Bone marrow (tissue), 2 donors: ENCODE results near the gene DUSP22.
"Not testable (repeated sequence)": the region's sequence is repeated elsewhere in the genome, so short reads cannot be mapped to it uniquely, and the experiment has no call there.

Experiments
- DNase-seq, 2 donors: peaks; one replicate each; lab custom pipeline; 2025; lab: John Stamatoyannopoulos, UW

Gene DUSP22

DNA sequence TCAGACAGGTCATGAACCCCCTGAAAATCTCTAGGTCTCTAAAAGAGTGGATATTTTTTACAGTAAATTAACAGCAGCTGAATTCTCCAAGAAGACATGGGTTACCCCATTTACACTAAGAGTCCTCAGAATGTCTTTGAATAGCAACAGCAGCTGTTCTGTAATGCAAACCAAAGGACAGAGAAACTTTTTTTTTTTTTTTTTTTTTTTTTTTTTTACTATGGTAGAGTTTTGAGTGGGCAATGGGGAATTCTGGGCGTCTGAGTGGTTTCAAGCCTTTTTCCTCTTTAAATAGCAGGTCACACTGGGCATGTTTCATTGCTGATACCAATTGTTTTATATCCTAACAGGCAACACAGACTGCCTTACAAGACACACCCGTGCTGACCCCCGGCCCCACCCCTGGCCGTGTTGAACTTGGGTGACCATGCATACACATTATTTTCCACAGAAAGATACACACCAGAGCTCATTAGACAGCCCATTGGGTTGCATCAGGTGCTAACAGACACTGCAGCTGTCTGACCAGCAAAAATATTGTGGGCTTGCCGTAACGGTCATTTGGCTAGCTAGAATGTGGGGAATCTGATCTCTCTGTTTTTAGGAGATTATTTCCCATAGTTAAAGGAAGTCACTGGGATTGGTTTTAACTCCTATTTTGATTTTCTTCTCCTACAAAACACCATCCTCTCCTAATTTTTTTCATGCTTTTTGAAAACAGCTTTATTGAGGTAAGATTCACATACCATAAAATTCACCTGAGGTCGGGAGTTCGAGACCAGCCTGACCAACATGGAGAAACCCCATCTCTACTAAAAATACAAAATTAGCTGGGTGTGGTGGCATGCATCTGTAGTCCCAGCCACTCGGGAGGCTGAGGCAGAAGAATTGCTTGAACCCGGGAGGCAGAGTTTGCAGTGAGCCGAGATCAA is 72.6 kb downstream of the DUSP22 start:
- DNase-seq, result no peak

DNA sequence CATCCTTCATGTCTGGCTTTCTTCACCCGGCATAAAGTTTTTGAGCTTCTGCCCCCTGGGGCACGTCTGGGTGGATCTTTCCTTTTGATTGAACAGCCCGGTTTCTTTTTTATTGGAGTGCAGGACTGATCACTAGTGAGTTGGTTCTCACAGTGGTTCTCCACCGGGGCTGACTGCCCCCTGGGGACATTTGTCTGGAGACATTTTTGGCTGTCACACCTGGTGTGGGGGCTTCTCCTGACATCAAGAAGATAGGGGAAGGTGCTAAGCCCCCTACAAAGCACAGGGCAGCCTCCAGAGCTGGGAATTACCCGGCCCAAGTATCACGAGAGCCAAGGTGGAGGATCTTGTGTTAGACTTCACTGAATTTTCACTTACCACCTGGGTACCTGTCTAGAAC is 73.5 kb downstream of the DUSP22 start:
- DNase-seq, result no peak

DNA sequence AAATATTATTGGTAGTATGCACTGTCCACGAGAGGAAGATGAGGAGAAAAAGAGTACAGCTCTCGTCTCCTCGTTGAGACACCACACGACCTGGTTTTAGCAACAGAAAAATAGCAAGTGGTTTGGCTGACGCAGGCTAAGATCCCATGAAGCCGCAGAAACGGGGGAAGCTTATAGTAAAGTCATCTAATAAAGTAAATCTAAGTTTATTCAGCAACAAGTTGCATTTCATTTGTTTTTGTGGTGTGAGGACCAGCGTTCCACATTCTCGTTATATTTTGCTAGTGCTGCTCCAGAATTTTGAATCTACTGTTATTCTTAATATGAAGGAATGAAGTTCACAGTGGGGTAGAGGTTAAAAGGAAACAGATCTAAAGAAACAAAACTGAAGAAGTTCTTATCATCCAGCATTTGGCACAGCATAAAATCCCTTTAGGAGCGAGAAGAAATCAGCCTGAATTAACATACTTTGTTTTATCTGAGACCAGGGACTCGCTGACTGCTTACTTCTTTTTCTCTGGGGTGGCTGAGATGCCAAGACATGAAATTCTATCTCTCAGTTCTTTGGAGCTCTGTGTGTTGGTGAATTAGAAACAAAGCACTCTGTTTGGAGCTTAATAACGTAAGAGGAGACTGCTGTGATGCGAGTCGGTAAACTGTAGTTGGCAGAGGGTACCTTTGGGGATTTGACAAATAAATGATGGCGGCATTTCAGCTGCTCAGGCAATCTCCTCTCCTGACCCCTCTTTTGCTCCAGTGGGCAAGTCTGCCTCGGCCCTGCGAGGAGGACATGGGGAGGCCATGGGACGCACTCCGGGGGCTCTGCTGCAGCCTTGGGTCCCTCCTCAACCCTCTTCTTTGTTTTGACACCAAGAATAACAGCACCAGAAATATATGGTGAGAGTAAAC is 74.4 kb downstream of the DUSP22 start:
- no peak for DNase-seq

DNA sequence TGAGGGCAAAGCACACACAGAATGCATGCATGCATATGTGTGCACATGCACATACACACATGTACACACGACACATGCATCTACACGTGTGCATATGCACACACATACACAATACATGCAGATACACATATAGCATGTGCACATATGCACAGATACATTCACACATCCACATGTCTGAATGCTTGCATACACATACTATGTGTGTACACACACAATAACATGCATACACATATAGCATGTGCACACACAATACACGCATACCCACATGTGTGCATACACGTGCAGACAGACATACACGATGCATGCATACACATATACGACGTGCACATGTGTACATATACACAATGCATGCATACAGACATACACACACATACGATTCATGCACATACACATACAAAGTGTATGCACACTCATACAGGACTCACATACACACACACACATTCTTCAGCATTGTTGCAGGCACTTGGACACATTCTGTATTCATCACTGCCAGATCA is 75.1 kb downstream of the DUSP22 start:
- DNase-seq, result no peak

DNA sequence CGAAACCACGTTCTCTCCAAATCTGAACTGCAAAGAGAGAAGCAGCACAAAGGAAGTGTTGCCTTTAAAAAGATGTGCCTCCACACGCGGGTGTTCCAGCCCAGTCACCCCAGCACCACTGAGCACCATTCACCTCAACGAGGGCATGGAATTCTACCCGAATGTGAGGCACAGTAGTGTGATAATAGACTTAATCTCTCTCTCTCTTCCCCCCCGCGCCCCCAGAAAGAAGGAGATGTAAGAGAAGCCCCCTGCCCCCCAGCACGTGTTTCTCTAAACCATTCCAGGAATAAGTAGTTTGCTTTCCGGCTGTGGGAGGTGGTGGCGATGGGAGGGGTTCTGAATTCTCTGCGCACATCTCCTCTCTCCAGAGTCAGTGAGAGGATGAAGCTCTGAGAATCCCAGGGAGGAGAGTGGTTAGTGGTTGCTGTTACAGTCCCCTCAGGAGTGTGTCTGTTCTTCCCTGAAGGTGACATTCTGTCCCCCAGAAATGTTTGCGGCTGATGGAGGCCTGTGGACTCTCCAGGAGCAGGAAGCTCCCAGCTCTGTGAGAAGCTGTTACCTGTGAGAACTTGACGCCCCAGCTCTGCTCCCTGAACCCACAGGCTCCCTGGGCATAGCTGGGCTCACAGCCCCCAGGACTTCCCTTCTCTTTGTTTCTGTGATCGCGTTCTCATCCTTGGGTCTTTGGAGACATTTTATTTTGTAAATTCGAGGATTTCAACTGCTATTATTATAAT is 75.8 kb downstream of the DUSP22 start:
- no peak for DNase-seq

DNA sequence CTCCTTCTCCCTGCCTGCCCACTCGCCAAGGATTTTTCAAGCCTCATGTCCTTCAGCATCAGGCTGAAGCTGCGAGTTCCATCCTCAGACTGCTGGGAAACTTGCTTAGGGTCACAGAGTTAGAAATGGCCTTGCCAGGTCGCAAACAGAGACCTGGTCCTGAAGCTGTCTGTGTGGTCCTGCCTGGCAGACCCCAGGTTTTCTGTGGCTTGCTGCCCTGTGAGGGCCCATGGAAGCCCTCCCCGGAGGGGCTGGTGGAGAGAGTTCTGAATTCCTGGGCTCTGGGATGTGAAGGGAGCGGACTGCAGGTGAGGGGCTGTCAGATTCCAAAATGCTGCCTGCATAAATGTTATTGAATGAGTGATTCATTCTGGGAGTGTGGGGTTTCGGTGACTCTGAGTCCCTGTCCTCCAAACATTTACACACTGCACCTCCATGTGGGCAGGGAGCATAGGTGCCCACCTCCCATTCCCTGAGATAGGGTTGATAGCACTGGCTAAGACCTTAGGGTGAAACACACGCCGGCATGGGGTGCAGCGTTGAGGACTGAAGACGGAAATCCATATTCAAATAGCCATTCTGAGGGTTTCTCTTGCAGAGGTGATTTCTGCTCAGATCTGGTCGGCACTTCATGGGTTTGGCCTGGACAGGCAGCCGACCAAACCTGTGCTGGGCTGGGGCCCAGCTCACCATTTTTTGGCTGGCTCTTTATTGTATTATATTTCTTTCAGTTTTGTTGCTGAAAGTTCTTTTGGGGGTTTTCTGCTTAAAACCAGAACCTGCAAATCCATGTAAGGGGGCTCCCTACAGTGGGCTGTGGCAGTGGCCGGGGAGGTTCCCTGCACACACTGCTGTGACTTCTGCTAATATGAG is 77.5 kb downstream of the DUSP22 start:
- DNase-seq, result no peak

DNA sequence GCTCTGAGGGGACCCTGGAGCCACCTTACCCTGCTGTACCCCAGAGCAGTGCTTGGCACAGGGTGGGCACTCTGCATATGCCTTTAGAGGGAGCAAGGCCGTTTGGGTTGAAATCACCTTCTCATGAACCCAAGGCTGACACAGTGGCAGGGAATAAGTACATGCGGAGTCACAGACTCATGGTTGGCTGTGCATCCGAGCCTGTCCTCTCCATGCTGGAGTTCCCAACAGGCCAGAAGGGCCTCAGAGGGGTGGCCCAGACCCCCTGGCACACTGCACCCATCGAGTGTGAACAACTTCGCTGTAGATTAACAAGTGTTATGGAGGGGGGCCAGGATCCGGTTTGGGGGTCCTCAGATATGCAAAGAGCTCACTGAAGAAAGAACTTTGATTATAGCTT is 78.3 kb downstream of the DUSP22 start:
- DNase-seq, result no peak

DNA sequence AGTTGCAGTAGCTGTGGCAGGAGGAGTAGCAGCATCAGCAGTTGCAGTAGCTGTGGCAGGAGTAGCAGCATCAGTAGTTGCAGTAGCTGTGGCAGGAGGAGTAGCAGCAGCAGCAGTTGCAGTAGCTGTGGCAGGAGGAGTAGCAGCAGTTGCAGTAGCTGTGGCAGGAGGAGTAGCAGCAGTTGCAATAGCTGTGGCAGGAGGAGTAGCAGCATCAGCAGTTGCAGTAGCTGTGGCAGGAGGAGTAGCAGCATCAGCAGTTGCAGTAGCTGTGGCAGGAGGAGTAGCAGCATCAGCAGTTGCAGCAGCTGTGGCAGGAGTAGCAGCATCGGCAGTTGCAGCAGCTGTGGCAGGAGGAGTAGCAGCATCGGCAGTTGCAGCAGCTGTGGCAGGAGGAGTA is 79.6 kb downstream of the DUSP22 start:
- DNase-seq, result not testable (repeated sequence)

DNA sequence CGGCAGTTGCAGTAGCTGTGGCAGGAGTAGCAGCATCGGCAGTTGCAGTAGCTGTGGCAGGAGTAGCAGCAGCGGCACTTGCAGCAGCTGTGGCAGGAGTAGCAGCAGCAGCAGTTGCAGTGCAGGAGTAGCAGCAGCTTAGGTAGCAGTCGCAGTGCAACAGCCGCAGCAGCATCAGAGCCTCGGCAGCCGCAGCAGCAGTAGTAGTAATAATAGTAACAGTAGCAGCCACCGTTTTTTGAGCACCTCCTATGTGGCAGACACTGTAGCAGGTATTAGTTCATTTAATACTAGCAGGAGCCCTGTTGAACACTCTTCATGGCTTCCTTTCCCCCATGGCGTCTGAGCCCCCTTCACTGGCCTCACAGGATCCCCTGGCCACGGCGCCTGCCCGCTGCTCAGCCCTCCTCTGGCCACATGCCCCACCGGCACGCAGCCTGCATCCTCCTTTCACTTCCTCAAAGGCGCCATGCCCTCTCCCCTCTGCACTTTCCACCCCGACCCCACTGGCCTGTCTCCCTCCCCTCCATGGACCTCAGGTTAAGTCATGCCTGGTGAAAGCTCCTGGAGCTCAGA is 80.1 kb downstream of the DUSP22 start:
- no peak for DNase-seq

DNA sequence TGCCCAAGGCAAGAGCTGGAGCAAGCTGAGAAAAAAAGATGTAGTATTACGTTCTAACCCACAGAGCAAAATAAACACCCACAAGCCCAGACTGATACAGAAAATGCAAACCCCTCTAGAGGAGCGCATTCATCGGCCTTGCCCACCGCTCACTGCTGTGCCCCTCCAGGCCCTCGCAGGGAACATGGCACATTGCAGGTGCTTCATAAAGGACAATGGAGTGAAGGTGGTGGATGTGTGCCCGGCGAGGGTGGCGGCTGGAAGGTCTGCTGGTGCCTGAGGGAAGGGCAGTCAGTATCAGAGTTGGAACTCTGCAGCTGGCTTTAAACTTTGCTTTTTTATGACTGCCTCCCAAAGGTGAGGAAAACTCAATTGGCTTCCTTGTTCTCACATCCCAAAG is 80.7 kb downstream of the DUSP22 start:
- no peak for DNase-seq

DNA sequence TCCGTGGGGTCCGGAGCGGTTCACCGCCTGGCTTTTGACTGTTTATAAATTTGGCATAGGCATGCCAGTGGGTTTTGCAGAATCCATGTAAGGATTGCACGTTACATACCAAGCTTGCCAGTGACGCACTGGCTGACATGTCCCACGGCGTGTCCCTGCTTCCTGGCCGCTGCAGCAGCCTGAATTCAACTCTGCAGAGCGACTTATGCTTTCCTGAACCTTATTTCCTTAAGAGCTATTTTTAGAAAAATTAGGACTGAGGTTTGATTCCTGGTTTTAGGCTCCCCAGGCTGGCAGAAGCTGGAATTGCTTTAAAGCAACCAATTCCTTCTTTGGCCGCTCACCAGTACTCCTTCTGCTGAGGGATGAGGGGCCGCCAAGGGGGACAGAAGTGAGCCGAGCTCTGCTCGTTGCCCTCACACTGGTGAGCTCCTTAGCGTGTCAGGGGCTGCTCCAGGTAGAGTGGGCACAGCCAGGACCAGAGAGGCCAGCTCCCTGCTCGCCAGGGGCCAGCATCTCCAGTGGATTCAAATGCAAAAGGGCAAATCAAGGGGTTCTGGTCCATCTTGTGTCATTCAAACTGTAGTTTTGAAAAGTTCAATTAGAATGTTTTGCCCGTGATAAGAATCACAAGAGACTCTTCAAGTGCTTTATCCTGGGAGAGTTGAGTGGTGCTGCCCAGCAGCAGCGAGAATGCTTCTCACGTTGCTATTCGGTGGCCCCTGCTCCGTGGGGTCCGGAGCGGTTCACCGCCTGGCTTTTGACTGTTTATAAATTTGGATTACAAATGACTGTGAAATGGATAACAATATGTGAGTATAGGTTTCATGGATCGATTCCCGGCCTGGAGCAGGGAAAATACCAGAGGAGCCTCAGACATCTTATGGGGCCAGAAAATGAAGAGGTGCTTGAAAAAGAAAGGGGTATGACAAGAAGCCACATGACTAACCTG is 81.8 kb downstream of the DUSP22 start:
- no peak for DNase-seq

DNA sequence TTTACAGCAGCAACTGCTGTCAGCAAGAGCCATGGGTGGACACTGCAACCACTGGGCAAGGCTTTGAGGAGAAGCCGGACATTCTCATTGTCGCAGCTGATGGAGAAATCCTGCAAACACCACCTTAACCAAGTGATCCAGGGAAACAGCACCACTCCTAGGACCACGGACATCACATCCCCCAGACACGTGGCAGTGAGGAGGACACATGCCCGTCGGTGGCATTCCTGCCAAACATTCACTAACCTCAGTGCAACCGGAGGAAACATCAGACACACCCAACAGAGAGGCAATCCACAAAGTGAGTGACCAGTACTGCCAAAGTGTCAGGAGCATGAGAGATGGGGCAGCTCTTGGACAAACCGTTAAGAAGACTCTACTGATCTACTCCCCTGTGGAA is 82.7 kb downstream of the DUSP22 start:
- no peak for DNase-seq

DNA sequence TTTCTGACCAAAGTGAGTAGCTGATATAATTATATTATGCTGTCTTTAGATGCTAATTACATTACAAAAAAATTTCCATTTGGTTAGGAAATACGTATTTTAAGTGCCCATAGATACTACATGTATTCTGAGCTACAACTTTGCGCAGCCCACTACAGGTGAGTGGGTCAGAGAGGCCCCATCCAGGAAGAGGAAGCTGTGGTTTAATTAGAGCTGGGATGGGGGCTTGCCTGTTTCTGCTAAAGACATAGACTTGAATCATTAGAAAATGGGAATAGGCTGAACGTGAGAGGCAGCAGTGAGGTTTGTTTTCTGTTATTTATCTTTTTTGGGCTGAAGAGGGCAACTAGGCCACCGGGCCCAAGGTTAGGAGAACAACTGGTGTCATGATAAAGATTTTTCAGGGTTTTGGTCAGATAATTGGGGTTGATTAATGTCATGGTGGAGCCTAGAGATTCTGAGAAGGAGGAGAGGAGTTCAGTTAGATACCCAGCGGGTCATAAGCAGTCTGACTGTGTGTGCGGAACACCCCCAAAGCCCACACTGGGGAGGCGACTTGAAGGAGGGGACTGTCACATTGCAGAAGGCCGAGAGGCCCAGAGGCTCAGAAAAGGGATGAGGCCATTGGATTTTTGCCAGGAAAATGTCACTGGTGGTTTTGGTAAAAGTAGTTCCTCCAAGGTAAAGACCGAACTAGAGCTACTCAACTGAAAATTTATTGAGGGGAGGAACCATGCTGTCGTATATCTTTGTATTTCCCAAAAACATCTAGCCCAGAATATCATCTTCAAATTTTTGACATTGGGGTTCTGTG is 84.7 kb downstream of the DUSP22 start:
- no peak for DNase-seq

DNA sequence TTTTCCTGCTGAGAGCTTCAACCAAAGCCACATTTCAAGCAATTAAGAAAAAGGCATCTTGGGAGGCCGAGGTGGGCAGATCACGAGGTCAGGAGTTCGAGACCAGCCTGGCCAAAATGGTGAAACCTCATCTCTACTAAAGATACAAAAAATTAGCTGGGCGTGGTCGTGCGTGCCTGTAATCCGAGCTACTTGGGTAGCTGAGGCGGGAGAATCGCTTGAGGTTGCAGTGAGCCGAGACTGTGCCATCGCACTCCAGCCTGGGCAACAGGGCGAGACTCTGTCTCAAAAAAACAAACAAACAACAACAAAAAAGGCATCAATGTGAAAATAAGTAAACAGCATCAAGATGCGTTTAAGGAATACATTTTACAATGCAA is 85.3 kb downstream of the DUSP22 start:
- not testable (repeated sequence) for DNase-seq

DNA sequence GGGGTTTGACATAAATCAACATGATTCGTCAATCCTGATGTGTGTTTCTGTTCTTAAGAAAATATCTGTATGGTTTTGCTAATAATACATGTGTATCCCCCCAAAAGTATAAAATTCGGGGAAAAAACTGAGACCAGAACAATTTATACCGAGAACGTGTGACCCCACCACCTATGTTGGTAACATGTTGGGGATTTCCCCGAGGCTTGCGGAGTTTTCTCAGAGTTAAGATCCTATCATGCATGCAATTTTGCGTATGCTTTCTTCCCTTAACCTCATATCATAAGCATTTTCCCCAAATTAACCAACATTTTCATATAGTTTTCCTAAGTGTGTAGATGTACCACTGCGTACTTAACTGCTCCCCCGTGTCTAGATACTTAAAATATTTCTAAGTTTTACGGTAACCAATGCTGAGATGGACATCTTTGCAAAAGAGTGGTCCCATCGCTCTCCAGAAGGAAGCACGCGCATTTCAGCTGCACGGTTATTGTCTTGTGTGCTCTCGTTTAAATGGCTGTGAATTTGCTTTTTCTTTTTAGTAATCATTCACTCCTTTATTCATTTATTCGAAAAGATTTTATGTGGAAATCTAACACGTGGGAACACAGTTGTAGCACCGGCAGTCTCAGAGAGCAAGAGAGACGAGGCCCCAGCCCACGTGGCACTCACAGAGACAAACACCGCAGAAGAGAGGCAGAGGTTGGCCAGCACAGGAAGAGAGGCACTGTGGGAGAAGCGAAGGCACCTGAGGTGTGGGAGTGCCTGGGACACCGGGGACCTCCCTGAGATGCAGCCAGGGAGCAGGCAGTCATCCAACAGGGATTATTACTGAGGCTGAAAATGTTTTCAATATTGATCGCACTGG is 86.0 kb downstream of the DUSP22 start:
- DNase-seq, result no peak

DNA sequence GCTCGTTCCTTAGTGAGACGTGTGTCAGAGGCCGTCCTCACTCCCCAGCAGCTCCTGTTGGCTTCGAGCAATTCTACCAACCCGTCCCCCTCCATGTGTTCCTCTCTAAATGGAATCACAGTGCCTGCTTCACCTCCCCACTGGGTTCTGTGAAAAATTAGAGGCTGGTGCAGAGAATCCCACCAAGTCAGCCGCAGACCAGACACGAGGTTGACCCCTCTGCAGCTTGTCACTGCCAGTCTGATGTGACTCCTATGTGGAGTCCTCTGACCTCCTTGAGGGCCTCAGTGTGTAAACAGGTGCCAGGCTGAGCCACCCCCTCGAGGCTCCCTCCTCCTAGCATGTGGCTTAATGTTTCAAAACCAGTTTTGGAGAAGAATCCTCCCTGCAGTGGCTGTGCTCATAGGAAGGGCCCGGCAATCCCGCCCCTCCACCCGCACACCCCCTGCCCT is 86.7 kb downstream of the DUSP22 start:
- DNase-seq, result no peak

DNA sequence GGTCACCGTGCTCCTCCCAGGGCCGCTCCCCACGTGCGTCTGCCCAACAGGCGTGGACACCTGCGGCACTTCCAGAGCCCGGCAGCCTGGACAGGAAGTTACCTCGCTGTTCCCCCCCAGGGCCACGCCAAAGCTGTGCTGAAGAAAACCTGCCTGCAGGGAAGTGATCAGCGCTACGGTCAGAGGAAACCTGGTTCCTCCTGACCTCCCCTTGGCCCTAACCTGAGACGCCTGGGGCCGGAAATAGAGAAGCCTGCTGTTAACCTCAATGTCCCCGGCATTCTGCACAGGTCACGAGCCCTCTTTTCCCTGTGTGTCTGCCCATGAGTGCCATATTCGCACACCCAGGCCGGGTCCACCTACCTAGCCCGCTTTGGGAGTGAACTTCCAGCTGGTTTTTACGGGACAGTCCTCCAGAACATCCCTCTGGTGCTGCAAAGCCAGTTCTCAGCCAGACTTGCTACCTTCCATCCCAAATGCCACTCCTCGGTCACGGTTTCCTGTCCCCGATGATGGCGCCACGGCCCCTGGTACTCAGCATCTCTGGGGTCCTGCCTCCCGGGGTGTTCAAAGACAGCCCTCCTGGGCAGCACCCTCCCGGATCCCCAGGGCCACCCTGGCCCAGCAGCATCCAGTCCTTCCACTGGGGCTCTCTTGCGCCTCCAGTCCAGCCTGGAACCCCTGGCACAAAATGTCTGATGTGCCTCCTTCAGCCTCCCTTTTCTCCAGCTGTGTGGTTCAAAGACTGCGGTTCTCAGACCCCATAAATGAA is 87.3 kb downstream of the DUSP22 start:
- no peak for DNase-seq
